IMR-90 (cell line): ENCODE results near the gene ZSCAN25. TPM values are rescaled to one million over a fixed set of nuclear protein-coding genes. Genes with fewer than 3 reads are reported as not detected.

ENCODE experiments used
- ATAC-seq: fragments of 200-7000 bp; cut with Tn5 transposase; 2 replicates; pipeline ENCODE4 v1.9.1; 2020; ENCODE audit warnings: low read depth, mild to moderate bottlenecking, moderate library complexity
- BruUV-seq: library from RNA; stranded (reverse); fragments of 400-500 nt; replicated peaks from 2 replicates; lab custom pipeline; 2021; lab: Mats Ljungman, UMichigan
- CTCF ChIA-PET: fragments of 300-600 bp; formaldehyde crosslinking; extraction: SDS; loops from one replicate; lab custom pipeline; 2021; ENCODE audit warnings: antibody characterized with exemption; lab: Yijun Ruan, JAX
- POLR2A ChIA-PET: fragments of 300-600 bp; sonication (Branson Sonifier 250); formaldehyde crosslinking; loops from one replicate; lab custom pipeline; 2022; ENCODE audit warnings: antibody characterized with exemption; ENCODE audit not compliant: unreplicated experiment; lab: Charles Lee
- DNase-seq: peaks from one replicate; pipeline ENCODE4 v3.0.0; 2013
- H2AFZ ChIP-seq: replicated peaks from 2 replicates; pipeline ENCODE3; 2013; ENCODE audit warnings: low read length, mild to moderate bottlenecking; ENCODE audit not compliant: poor library complexity
- H2AK5ac ChIP-seq: 2 replicates; pipeline ENCODE4 v1.6.1; 2013; ENCODE audit warnings: low read depth, low read length, inconsistent platforms
- H2AK9ac ChIP-seq: replicated peaks from 2 replicates; pipeline ENCODE3; 2013; ENCODE audit warnings: mild to moderate bottlenecking, low read depth, low read length, moderate library complexity; ENCODE audit not compliant: poor library complexity
- H2BK120ac ChIP-seq: 2 replicates; pipeline ENCODE4 v1.6.1; 2013; ENCODE audit warnings: low read depth, low read length, inconsistent platforms
- H2BK15ac ChIP-seq: 3 replicates; pipeline ENCODE4 v1.6.1; 2013; ENCODE audit warnings: low read depth, low read length, inconsistent platforms
- H2BK20ac ChIP-seq: 2 replicates; pipeline ENCODE4 v1.6.1; 2013; ENCODE audit warnings: low read depth, mild to moderate bottlenecking, inconsistent platforms, low read length, moderate library complexity
- H2BK5ac ChIP-seq: 2 replicates; pipeline ENCODE4 v1.6.1; 2013; ENCODE audit warnings: mild to moderate bottlenecking, low read depth, low read length, inconsistent platforms; ENCODE audit not compliant: poor library complexity, severe bottlenecking
- H3K14ac ChIP-seq: replicated peaks from 2 replicates; pipeline ENCODE4 v1.6.1; 2013; ENCODE audit warnings: low read depth, low read length, inconsistent platforms
- H3K18ac ChIP-seq: 2 replicates; pipeline ENCODE4 v1.6.1; 2013; ENCODE audit warnings: low read depth, low read length, control low read depth
- H3K23ac ChIP-seq: 2 replicates; pipeline ENCODE4 v1.6.1; 2013; ENCODE audit warnings: low read depth, low read length, inconsistent platforms
- H3K27ac ChIP-seq: 2 replicates; pipeline ENCODE4 v1.5.1; 2013; ENCODE audit warnings: mild to moderate bottlenecking, control low read depth, low read length; ENCODE audit not compliant: insufficient read depth
- H3K27me3 ChIP-seq: 2 replicates; pipeline ENCODE4 v1.6.1; 2013; ENCODE audit warnings: low read length; ENCODE audit not compliant: control insufficient read depth, insufficient read depth
- H3K36me3 ChIP-seq: 2 replicates; pipeline ENCODE4 v1.6.1; 2013; ENCODE audit warnings: low read length, mixed read lengths; ENCODE audit not compliant: control insufficient read depth, insufficient read depth
- H3K4ac ChIP-seq: 2 replicates; pipeline ENCODE4 v1.6.1; 2013; ENCODE audit warnings: low read depth, low read length, inconsistent platforms
- H3K4me1 ChIP-seq: 2 replicates; pipeline ENCODE4 v1.6.1; 2013; ENCODE audit warnings: low read length, mixed read lengths; ENCODE audit not compliant: control insufficient read depth, insufficient read depth
- H3K4me2 ChIP-seq: 2 replicates; pipeline ENCODE4 v1.6.1; 2013; ENCODE audit warnings: low read depth, mild to moderate bottlenecking, control low read depth, low read length, moderate library complexity
- H3K4me3 ChIP-seq: 2 replicates; pipeline ENCODE4 v1.5.1; 2013; ENCODE audit warnings: low read depth, mild to moderate bottlenecking, control low read depth, low read length, moderate library complexity; ENCODE audit not compliant: insufficient read depth
- H3K56ac ChIP-seq: 2 replicates; pipeline ENCODE4 v1.6.1; 2013; ENCODE audit warnings: low read length, inconsistent platforms; ENCODE audit not compliant: insufficient read depth; ENCODE audit errors: extremely low read depth
- H3K79me1 ChIP-seq, 2 experiments: 2 replicates each; pipeline ENCODE4 v1.6.1; 2013; ENCODE audit warnings: low read length in 2 of 2, inconsistent platforms in 1 of 2, low read depth in 1 of 2
- H3K9ac ChIP-seq: 2 replicates; pipeline ENCODE4 v1.6.1; 2013; ENCODE audit warnings: low read depth, low read length, control low read depth
- H3K9me1 ChIP-seq: 2 replicates; pipeline ENCODE4 v1.6.1; 2013; ENCODE audit warnings: low read length, inconsistent platforms; ENCODE audit not compliant: insufficient read depth
- H3K9me3 ChIP-seq: 2 replicates; pipeline ENCODE4 v1.6.1; 2013; ENCODE audit warnings: low read length; ENCODE audit not compliant: control insufficient read depth, insufficient read depth
- H4K20me1 ChIP-seq: 2 replicates; pipeline ENCODE4 v1.6.1; 2013; ENCODE audit warnings: low read length, inconsistent platforms; ENCODE audit not compliant: insufficient read depth
- H4K5ac ChIP-seq: 2 replicates; pipeline ENCODE4 v1.6.1; 2013; ENCODE audit warnings: mild to moderate bottlenecking, low read depth, low read length, control low read depth
- H4K8ac ChIP-seq, 2 experiments: 2 replicates each; pipeline ENCODE4 v1.6.1; 2013; ENCODE audit warnings: low read depth in 2 of 2, low read length in 2 of 2, control low read depth in 1 of 2, inconsistent platforms in 1 of 2
- H4K91ac ChIP-seq: 2 replicates; pipeline ENCODE4 v1.6.1; 2013; ENCODE audit warnings: low read depth, low read length, inconsistent platforms; ENCODE audit not compliant: insufficient read depth
- CEBPB ChIP-seq: IDR thresholded peaks from 2 replicates; pipeline ENCODE4 v1.6.1; 2012; ENCODE audit warnings: low read depth, low read length, improper control_type of control experiment
- MAZ ChIP-seq: IDR thresholded peaks from 2 replicates; pipeline ENCODE4 v1.6.1; 2012; ENCODE audit warnings: low read depth, mild to moderate bottlenecking, low read length, improper control_type of control experiment, moderate library complexity, borderline replicate concordance
- MXI1 ChIP-seq: IDR thresholded peaks from 2 replicates; pipeline ENCODE4 v1.6.1; 2012; ENCODE audit warnings: low read depth, mild to moderate bottlenecking, low read length, moderate library complexity, borderline replicate concordance
- RAD21 ChIP-seq: IDR thresholded peaks from 2 replicates; pipeline ENCODE4 v1.6.1; 2012; ENCODE audit warnings: low read length, improper control_type of control experiment
- RCOR1 ChIP-seq: IDR thresholded peaks from 2 replicates; pipeline ENCODE4 v1.6.1; 2012; ENCODE audit warnings: mild to moderate bottlenecking, low read length, improper control_type of control experiment; ENCODE audit not compliant: insufficient replicate concordance
- SMC3 ChIP-seq: fragments of 150-350 bp; IDR thresholded peaks from 2 replicates; pipeline ENCODE4 v1.6.1; 2016; ENCODE audit warnings: low read depth, mild to moderate bottlenecking, antibody characterized with exemption, low read length, moderate library complexity
- dilution Hi-C: fragments of 300-500 bp; cut with HindIII; formaldehyde crosslinking; loops from one replicate; pipeline ENCODE4 v1.14.3; 2018; ENCODE audit warnings: low sequenced_read_pairs; ENCODE audit not compliant: unreplicated experiment
- in situ Hi-C: fragments of 300-500 bp; cut with MboI; formaldehyde crosslinking; loops from 3 replicates; pipeline ENCODE4 v1.14.3; 2019; ENCODE audit warnings: low sequenced_read_pairs, inconsistent platforms, mixed read lengths
- intact Hi-C: fragments of 100-400 bp; cut with micrococcal nuclease; formaldehyde crosslinking; loops from 2 replicates; pipeline ENCODE4 v1.10.0; 2022
- polyA plus RNA-seq, 3 experiments: library from polyadenylated mRNA; depleted of rRNA; stranded (reverse); fragments of >200 nt; gene quantifications; 2 replicates each; pipeline ENCODE4 v1.2.3, GENCODE V29; 2012; ENCODE audit warnings: low replicate concordance in 1 of 3
- total RNA-seq: library from RNA; depleted of rRNA; stranded (reverse); fragments of >200 nt; gene quantifications from 2 replicates; pipeline ENCODE4 v1.2.3, GENCODE V29; 2012
- TF ChIP-seq, protein P1 (sequence below): fragments of 150-350 bp; IDR thresholded peaks from 2 replicates; pipeline ENCODE4 v1.6.1; 2016; ENCODE audit warnings: low read depth, mild to moderate bottlenecking, low read length, moderate library complexity, borderline replicate concordance

The ZSCAN25 gene
- total and polyA plus RNA-seq, 2 of the 4 experiments (the other 2 are of a cell fraction) = 6.2 to 9.0 TPM

DNA sequence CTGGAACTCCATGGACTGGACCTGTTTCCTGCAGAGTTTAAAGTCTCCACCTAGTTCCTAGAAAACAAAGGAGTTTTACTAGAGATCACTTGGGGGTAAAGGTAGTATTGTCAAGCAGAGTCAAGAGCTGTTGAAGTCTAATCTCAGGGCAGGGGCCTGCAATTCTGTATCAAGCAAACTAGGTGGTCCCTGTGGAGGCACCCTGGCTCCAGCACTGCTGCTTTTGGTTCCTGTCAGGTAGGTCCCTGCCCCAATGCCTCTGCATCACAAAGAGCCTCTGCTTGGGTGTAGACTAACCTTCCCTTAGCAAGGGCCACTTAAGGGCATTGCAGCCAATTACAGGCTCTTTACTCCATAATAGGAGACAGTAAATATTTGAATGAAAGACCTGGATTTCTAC, 22.5 kb downstream of the ZSCAN25 start:
- H3K56ac ChIP-seq = no peak overlapping the region
- no peak overlapping the region for H4K5ac ChIP-seq
- in situ Hi-C loops (no loop called here), dilution Hi-C loops (no loop called here), intact Hi-C loops (loop anchor here (10.0 kb wide), 1 partner anchor 256 kb away; no protein-coding TSS in a partner anchor)
- H3K9me1 ChIP-seq = no peaks in the 10 kb centered on the region; the same call in 1 of the 2 replicates
- H4K8ac ChIP-seq = no peak overlapping the region
- ATAC-seq (no peak), DNase-seq (no peak)
- H2BK15ac ChIP-seq = no peak overlapping the region
- no peaks in the 10 kb centered on the region for H4K20me1 ChIP-seq
- 0 out of 2 replicates have a peak, but pooled peaks cover 2% of the 10 kb centered on the region for H3K36me3 ChIP-seq
- H2BK5ac ChIP-seq = no peak overlapping the region
- H2AFZ ChIP-seq = no peak overlapping the region
- no peak overlapping the region for H3K4me3 ChIP-seq
- no peak overlapping the region for H3K18ac ChIP-seq
- H3K23ac ChIP-seq = no peak overlapping the region
- no peak for TF ChIP-seq MAZ
- no peak for TF ChIP-seq CEBPB
- no peak for TF ChIP-seq SMC3
- TF ChIP-seq MXI1 = no peak
- TF ChIP-seq, protein P1, sequence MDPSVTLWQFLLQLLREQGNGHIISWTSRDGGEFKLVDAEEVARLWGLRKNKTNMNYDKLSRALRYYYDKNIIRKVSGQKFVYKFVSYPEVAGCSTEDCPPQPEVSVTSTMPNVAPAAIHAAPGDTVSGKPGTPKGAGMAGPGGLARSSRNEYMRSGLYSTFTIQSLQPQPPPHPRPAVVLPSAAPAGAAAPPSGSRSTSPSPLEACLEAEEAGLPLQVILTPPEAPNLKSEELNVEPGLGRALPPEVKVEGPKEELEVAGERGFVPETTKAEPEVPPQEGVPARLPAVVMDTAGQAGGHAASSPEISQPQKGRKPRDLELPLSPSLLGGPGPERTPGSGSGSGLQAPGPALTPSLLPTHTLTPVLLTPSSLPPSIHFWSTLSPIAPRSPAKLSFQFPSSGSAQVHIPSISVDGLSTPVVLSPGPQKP = no peak
- TF ChIP-seq RCOR1 = no peak
- TF ChIP-seq RAD21 = no peak
- H3K4ac ChIP-seq = no peak overlapping the region
- ChIA-PET POLR2A (no interaction called here), CTCF (no interaction called here)
- no peak overlapping the region for H2BK20ac ChIP-seq
- H3K4me1 ChIP-seq = no peaks in the 10 kb centered on the region
- no peaks in the 10 kb centered on the region for H3K27me3 ChIP-seq
- H2AK9ac ChIP-seq = no peak overlapping the region
- H3K79me1 ChIP-seq = no peaks in the 10 kb centered on the region
- no peak overlapping the region for H3K27ac ChIP-seq
- BruUV-seq = no TSS peak
- no peak overlapping the region for H3K14ac ChIP-seq
- H2BK120ac ChIP-seq = no peak overlapping the region
- H2AK5ac ChIP-seq = no peak overlapping the region
- H4K91ac ChIP-seq = no peak overlapping the region
- H3K9me3 ChIP-seq = no peaks in the 10 kb centered on the region
- no peak overlapping the region for H3K4me2 ChIP-seq
- H3K9ac ChIP-seq = no peak overlapping the region
